ENCODE data around the gene CBX2.

Gene CBX2

GRCh38 chr17:79815836-79816461 lies 38.0 kb downstream of the CBX2 start:
- no peak for DNase-seq (ENCODE audit: low read depth)
- TF ChIP-seq CTCF (IDR thresholded peaks at IDR 0.05; ENCODE audit: insufficient read depth, low read depth, low read length, missing control alignments), result no peak
- no peak overlapping the region for H3K4me3 ChIP-seq (ENCODE audit: low read length)

- TF ChIP-seq CTCF (IDR thresholded peaks at IDR 0.05; ENCODE audit: insufficient read depth, low read depth, low read length, missing control alignments), result no peak
- no peak for DNase-seq (ENCODE audit: low read depth)
- H3K4me3 ChIP-seq (ENCODE audit: low read length), result no peak overlapping the region
These were observed 40.2 kb downstream of the CBX2 start for GRCh38 chr17:79818026-79818758.

- DNase-seq (ENCODE audit: low read depth), result no peak
- no peak for TF ChIP-seq CTCF (IDR thresholded peaks at IDR 0.05; ENCODE audit: insufficient read depth, low read depth, low read length, missing control alignments)
- H3K4me3 ChIP-seq (ENCODE audit: low read length), result no peak overlapping the region
These were observed 41.1 kb downstream of the CBX2 start for GRCh38 chr17:79819085-79819484.

- no peak overlapping the region for H3K4me3 ChIP-seq (ENCODE audit: low read length)
- TF ChIP-seq CTCF (IDR thresholded peaks at IDR 0.05; ENCODE audit: insufficient read depth, low read depth, low read length, missing control alignments), result no peak
- no peak for DNase-seq (ENCODE audit: low read depth)
These were observed 41.8 kb downstream of the CBX2 start for GRCh38 chr17:79819534-79820276.

- no peak overlapping the region for H3K4me3 ChIP-seq (ENCODE audit: low read length)
- no peak for DNase-seq (ENCODE audit: low read depth)
- TF ChIP-seq CTCF (IDR thresholded peaks at IDR 0.05; ENCODE audit: insufficient read depth, low read depth, low read length, missing control alignments), result no peak
These were observed 43.0 kb downstream of the CBX2 start for GRCh38 chr17:79820959-79821330.

- H3K4me3 ChIP-seq (ENCODE audit: low read length), result no peak overlapping the region
- no peak for TF ChIP-seq CTCF (IDR thresholded peaks at IDR 0.05; ENCODE audit: insufficient read depth, low read depth, low read length, missing control alignments)
These were observed 43.6 kb downstream of the CBX2 start for GRCh38 chr17:79821331-79822095.

More at GRCh38 chr17:79821331-79822095, 43.6 kb downstream of the CBX2 start:
- no peak for DNase-seq (ENCODE audit: low read depth)
